GM15510 (cell line): ENCODE data around the gene PLXDC2.

ENCODE experiments used
- POLR2A ChIP-seq: IDR thresholded peaks from 3 replicates; pipeline ENCODE4 v1.6.1; 2011; ENCODE audit warnings: borderline replicate concordance; ENCODE audit not compliant: insufficient read length; ENCODE audit errors: extremely low read depth

The PLXDC2 gene

DNA sequence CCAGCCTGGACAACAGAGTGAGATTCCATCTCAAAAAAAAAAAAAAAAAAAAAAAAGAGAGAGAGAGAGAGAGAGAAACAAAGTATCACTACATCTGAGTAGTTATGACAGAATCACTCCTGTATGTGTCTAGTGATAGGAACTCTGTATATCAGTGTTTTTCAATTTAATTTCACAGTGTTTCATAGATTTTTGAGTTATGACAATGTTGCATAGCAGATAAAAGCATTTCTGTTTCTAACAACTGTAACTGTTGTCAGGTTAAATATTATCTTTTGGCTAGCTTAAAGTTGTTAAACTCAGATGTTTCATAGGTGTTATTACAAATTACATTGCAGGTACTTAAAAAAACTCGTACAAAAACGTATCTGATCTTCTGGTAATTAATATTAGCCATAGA, 60.3 kb downstream of the PLXDC2 start:
- TF ChIP-seq POLR2A: no peak

DNA sequence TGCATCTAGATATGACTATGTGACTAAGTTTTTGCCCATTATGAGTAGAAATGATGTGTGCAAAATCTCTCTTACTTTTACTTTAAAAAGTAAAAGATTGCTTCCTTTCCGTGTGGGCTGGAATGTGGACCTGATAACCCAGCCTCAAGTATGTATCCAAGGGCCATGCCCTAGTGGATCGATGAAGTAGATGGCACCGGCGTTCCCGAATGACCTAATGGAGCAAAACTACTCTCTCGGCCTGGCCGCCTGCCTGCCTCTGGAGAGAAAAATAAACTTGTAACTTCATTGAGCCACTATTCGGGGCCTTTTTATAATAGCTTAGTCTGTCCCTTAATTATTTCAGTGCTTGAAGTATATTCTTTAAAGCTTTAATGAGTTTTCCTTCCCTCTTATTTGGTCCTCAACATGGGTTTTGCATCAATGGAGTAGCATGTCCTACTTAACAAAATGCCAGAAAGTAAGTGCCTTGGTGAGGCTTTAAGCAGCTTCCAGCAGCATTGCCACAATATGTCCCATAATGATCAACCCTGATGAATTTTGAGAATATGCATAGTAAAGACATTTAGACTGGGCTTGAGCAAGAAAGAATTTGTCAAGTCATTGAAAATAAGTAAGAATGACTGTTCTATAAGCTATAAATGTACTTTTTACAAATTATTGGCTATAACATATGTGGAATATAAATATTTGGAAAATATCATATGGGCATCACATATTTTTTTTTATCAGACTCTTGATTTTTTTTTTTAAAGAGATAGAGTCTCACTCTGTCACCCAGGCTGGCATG, 61.4 kb downstream of the PLXDC2 start:
- no peak for TF ChIP-seq POLR2A

DNA sequence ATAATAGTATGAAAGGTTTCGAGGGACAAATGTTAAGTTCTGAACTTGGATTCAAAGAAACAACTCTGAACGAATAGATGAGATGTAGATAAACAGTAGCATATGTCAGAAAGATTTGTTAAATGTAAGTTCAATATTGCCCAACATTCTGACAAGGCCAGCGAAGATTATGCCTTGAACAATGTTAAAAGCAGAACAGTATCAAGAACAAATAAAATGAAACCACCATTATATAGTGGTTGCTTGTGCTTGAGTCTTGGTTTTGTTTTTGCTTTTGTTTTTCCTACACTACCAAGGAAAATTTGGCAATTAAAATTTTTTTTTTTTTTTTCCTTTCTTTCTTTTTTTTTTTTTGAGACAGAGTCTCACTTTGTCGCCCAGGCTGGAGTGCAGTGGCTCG, 66.4 kb downstream of the PLXDC2 start:
- TF ChIP-seq POLR2A: no peak

DNA sequence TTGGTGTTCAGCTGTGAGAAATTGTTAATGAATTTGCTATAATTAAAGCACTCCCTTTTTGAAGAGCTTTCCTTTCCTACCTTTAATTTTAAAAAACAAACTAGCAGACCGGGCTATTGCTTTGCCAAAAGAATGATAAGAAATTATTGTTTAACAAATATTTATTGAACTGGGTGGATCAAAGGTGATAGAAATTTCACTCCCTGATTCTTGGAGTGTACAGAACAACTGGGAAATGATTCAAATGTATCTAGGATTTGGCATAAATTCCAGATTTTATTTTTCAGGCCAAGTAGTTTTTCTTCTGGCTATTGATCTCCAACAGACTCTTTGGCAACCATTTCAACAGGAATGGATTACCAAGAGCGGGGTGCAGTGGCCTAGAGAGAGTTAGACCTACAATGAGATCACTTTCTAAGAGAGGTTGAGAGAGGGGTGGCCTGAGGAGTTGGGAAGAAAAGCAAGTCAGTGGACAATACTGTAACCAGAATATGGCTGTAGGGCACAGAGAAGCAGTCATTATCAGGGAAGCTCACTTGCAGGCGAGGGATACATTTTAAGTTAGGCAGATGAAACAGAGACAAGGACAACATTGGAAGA, 71.9 kb downstream of the PLXDC2 start:
- no peak for TF ChIP-seq POLR2A

DNA sequence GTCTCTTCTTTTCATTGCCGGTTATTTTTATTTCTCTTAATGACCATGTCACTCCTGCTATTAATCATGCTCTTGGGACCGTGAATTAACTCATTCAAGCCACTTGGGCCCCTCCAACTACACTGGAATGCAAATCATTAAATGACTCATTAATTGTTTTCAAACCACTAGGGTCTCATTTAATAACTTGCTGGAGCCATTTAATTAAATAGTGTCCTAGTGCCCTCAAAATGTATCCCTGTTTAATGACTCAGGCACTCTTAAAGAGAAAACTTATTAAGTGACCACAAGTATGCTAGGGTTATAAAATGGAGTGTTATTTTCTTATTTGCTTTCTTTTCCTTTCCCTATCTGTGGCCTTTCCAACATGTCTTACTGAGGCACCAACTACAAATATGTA, 73.0 kb downstream of the PLXDC2 start:
- TF ChIP-seq POLR2A: no peak

DNA sequence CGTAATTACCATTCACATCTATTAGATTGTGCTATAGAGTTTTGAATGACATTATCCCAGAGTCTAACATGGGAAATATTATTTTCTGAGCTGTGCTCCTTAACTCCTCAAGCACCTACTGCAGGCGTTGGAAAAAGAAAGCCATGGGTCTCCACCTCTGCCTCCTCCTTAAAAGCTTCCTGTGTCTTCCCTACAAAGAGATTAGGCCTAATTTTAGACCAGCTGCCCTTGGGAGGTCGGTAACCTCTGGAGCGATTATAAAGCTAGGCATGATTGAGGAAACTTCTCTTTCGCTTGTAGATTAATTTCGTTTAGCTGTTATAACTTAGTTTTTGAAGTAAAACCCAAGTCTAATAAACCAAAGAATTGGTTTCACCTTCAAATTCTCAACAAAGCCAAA, 75.2 kb downstream of the PLXDC2 start:
- TF ChIP-seq POLR2A: no peak

DNA sequence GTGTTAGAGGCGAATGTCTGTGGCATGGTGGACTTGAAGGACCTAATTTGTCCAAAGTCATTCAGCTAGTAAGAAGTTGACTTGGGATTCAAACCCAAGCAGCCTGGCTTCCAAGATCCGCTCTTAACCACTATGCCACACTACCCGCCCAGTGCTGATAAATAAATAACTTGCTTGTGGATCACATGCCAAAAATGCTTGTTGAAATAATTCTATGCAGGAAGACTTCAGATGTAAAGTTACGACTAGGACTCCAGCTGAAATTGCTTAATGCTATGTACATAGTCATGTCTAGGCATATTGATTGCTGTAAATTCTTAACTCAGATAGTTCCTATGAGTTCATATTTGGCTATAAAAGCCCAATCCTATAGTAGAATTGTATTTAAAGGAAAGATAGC, 76.0 kb downstream of the PLXDC2 start:
- TF ChIP-seq POLR2A: no peak

DNA sequence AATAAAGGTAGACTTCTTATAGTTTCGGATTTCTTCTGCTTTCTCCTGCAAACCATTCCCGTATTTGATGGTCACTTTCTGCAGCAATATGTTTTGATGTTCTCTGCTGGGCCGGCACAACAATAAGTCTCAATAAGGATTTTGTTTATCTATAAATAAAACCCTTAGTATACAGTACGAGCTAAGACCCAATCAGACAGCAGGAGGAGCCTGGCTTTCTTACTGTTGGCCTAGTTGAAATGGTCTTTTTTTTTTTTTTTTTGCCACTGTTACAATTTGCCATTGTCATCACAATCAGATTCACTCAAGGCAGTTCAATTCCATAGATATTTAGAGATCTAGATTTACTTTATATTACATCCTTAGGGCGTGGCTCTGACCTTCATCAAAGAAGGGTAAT, 76.4 kb downstream of the PLXDC2 start:
- TF ChIP-seq POLR2A: no peak

DNA sequence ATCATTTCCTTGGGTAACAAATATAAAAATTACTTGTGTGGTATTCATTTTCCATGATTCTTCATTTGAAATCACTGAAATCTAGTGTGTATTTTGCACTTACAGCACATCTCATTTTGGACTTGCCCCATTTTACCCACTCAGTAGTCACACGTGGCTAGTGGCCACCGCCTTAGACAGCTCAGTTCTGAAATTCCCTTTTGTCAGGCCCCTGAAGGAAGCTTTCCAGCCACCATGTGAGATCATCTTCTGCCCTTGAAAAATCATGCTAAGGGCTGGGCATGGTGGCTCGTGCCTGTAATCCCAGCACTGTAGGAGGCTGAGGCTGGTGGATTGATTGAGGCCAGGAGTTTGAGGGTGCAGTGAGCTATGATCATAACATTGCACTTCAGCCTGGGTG, 79.3 kb downstream of the PLXDC2 start:
- no peak for TF ChIP-seq POLR2A

DNA sequence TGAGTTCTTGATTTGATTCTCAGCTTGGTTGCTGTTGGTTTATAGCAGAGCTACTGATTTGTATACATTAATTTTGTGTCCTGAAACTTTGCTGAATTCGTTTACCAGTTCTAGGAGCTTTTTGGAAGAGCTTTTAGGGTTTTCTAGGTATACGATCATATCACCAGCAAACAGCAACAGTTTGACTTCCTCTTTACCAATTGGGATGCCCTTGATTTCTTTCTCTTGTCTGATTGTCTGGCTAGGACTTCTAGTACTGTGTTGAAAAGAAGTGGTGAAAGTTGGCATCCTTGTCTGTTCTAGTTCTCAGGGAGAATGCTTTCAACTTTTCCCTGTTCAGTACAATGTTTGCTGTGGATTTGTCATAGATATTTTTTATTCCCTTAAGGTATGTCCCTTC, 86.2 kb downstream of the PLXDC2 start:
- no peak for TF ChIP-seq POLR2A

DNA sequence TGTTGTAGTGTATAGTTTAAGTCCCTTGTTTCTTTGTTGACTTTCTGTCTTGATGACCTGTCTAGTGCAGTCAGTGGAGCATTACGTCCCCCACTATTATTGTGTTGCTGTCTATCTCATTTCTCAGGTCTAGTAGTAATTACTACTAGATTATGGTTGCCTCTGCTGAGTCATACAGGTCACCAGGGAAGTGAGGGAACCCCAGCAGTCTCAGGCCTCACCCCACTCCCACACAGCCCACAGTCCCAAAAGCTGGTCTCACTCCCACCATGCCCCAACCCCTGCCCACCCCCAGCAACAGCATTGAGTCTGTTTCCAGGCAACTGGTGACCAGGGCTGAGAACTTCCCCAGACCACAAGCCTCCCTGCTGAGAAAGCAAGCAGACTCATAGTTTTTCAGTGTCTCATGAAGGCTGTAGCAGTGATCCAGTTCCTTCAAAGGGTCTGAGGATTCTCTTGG, 88.0 kb downstream of the PLXDC2 start:
- no peak for TF ChIP-seq POLR2A

DNA sequence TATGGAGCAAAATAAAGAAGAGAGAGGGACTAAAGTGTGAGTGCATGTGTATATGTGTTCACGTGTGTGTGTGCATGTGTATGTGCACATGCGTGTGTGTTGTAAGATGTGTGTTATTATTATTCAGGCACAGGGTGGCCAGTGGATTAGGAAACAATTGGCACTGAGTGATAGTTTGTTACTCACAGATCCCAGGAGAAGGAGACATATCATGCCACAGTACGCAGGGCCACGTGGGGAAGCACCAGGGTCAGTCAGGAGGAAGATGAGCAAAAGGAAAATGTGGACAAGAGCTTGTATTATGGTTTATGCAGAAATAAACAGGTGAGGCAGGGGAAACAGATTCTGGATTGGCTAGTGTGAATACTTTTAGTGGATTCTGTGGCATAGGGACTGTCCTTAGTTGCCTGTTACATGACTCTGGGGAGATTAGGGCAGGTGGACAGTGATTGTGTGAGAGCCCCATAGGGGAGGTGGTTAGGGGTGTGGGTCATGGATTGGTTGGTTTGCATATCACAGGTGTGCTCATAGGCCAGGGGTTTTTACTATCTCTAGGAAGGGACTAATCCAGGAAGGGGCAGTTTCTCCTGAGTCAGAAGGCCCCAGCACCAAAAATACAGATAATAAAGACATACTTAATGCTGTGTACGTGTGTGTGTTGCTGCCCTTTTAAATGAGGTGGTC, 90.0 kb downstream of the PLXDC2 start:
- TF ChIP-seq POLR2A: no peak

DNA sequence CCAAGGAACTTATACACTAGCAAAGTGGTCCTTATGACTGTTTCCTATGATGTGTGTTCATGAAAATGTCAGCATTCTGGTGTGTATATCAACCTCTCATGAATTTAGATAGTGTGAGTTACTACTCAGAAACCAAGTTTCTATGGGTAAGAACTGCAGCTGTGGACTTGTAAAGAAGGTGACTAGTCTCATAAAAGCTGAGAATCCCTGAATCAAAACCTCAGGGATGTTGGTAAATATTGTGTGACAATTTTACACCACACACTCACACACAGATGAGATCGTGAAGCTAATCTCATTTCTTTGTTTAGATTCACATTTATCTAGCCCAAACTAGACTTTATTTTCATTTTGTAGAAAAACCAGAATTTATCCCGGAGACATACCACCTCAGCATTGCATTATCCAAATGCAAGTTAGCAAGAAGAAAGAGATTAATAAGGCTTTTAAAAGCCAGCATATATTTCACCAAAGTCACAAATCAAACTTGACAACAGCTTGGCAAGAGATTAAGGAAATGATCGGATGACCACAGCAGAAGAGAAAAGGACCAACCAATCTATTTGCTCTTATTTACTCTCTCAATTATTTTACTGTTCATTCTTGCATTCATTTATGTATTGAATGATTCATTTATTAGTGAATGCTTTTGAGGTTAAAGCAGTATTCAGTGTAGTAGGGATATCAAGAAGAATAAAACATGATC, 92.9 kb downstream of the PLXDC2 start:
- TF ChIP-seq POLR2A: no peak

DNA sequence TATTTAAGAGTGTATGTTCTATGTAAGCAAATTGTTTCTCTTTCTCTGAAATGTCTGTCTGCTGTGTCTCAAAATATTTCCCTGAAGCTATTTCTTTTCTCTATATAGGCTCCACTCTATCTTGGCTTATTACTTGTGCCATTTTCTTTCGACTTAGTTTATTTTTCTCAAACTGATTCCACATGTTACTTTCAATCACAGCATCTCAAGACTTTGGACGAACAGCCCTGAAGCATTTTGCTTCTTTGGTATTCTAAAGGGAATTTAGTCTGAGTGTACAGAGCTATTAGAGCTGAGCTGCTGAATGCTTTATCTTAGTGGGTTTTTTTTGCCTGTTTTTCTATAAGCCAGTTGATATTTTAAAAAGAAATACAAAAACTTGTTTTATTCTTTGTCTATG, 95.7 kb downstream of the PLXDC2 start:
- TF ChIP-seq POLR2A: no peak

DNA sequence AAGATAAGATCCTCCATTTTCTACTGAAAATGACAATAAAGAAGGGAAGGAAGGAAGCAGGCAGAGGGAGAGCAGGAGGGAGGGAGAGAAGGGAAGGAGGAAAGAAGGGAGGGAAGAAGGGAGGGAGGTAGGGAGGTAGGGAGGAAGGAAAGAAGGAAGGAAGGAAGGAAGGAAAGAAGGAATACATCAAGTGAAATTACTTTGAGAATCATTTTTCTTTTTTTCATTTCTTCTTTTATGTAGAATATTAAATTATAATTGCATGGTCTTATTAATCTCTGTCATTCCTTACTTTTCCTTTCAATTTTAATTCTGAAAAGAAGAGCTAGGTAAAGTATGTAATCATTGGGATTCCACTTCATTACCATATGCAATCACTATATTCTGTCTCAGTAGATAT, 97.8 kb downstream of the PLXDC2 start:
- TF ChIP-seq POLR2A: no peak
